Measurements from ENCODE around the gene FLT1. TPM values are rescaled to one million over a fixed set of nuclear protein-coding genes. Genes with fewer than 3 reads are reported as not detected.

FLT1 gene
- total RNA-seq, 4 donors from 2014 or later = 11.1 to 37.9 (median 21.7) TPM

- Histone ChIP-seq H3K4me1 (no peaks in the 10 kb centered on the region), H3K27me3 (peaks cover 16% of the 10 kb centered on the region), H3K4me3 (no peak overlapping the region), H3K27ac (no peak overlapping the region), H3K9me3 (no peaks in the 10 kb centered on the region), H3K36me3 (no peaks in the 10 kb centered on the region)
- ATAC-seq = no peak
- TF ChIP-seq POLR2A (IDR thresholded peaks at IDR 0.05) (no peak), EP300 (IDR thresholded peaks at IDR 0.05) (no peak), CTCF (IDR thresholded peaks at IDR 0.05) (no peak), POLR2AphosphoS5 (IDR thresholded peaks at IDR 0.05) (no peak)
- WGBS, 2 donors (ENCODE audit: low coverage in 1 of 2) = 67 to 68% methylated on average over 1 of the region's 1 CpG
Observed at GRCh38 chr13:28479005-28479404, 15.9 kb downstream of the FLT1 start.

- 20 to 38% methylated on average over 3 of the region's 3 CpGs for WGBS, 2 donors (ENCODE audit: low coverage in 1 of 2)
- Histone ChIP-seq H3K36me3 (no peaks in the 10 kb centered on the region), H3K9me3 (no peaks in the 10 kb centered on the region), H3K27ac (no peak overlapping the region), H3K27me3 (peaks cover 10% of the 10 kb centered on the region), H3K4me3 (no peak overlapping the region), H3K4me1 (no peaks in the 10 kb centered on the region)
- ATAC-seq = no peak
- TF ChIP-seq CTCF (IDR thresholded peaks at IDR 0.05) (no peak), EP300 (IDR thresholded peaks at IDR 0.05) (no peak), POLR2A (IDR thresholded peaks at IDR 0.05) (no peak), POLR2AphosphoS5 (IDR thresholded peaks at IDR 0.05) (no peak)
Observed at GRCh38 chr13:28478127-28478526, 16.8 kb downstream of the FLT1 start.

- Histone ChIP-seq H3K27me3 (peaks cover 8% of the 10 kb centered on the region), H3K4me3 (no peak overlapping the region), H3K36me3 (no peaks in the 10 kb centered on the region), H3K27ac (no peak overlapping the region), H3K9me3 (no peaks in the 10 kb centered on the region), H3K4me1 (no peaks in the 10 kb centered on the region)
- 19 to 52% methylated on average over 3 of the region's 3 CpGs for WGBS, 2 donors (ENCODE audit: low coverage in 1 of 2)
- no peak for TF ChIP-seq CTCF (IDR thresholded peaks at IDR 0.05)
- TF ChIP-seq EP300 (IDR thresholded peaks at IDR 0.05) = no peak
- no peak for TF ChIP-seq POLR2AphosphoS5 (IDR thresholded peaks at IDR 0.05)
- no peak for TF ChIP-seq POLR2A (IDR thresholded peaks at IDR 0.05)
- no peak for ATAC-seq
Observed at GRCh38 chr13:28477709-28477973, 17.3 kb downstream of the FLT1 start.

GRCh38 chr13:28476919-28477708, 17.8 kb downstream of the FLT1 start:
- 41 to 50% methylated on average over 11 of the region's 11 CpGs for WGBS, 2 donors (ENCODE audit: low coverage in 1 of 2)
- no peaks in the 10 kb centered on the region for H3K9me3 ChIP-seq
- no peak overlapping the region for H3K27ac ChIP-seq
- H3K27me3 ChIP-seq = peaks cover 8% of the 10 kb centered on the region
- no peaks in the 10 kb centered on the region for H3K36me3 ChIP-seq
- no peak for ATAC-seq
- no peaks in the 10 kb centered on the region for H3K4me1 ChIP-seq
- H3K4me3 ChIP-seq = no peak overlapping the region
- no peak for TF ChIP-seq EP300 (IDR thresholded peaks at IDR 0.05)
- TF ChIP-seq POLR2A (IDR thresholded peaks at IDR 0.05) = no peak
- no peak for TF ChIP-seq POLR2AphosphoS5 (IDR thresholded peaks at IDR 0.05)
- TF ChIP-seq CTCF (IDR thresholded peaks at IDR 0.05) = no peak
